ENCODE data around the gene PCDHGB4. TPM values are rescaled to one million over a fixed set of nuclear protein-coding genes. Genes with fewer than 3 reads are reported as not detected.
"Not testable (repeated sequence)": the region's sequence is repeated elsewhere in the genome, so short reads cannot be mapped to it uniquely, and the experiment has no call there.

Gene PCDHGB4
- total RNA-seq, 1 donor from 2014 or later, result 9.3 TPM

- DNase-seq (ENCODE audit: low read depth, low spot score), result not testable (repeated sequence)
Measured at GRCh38 chr5:141397756-141398551, 10.5 kb downstream of the PCDHGB4 start, which contains the start of gene PCDHGB5. Gene PCDHGB5 (plus strand): TSS chr5:141397947. CDS start chr5:141398128, 181 bp downstream.

GRCh38 chr5:141398608-141399007, 11.1 kb downstream of the PCDHGB4 start:
- DNase-seq (ENCODE audit: low read depth, low spot score), result no peak

- DNase-seq (ENCODE audit: low read depth, low spot score), result no peak
Measured at GRCh38 chr5:141399555-141400258, 12.2 kb downstream of the PCDHGB4 start.

GRCh38 chr5:141402553-141403243, 15.2 kb downstream of the PCDHGB4 start, which contains the start of gene PCDHGA9:
Gene PCDHGA9 (plus strand): TSS chr5:141402778. CDS start chr5:141402953, 175 bp downstream.
- no peak for DNase-seq (ENCODE audit: low read depth, low spot score)

GRCh38 chr5:141403387-141403786, 15.9 kb downstream of the PCDHGB4 start:
- DNase-seq (ENCODE audit: low read depth, low spot score), result no peak

GRCh38 chr5:141407790-141408505, 20.4 kb downstream of the PCDHGB4 start, which contains the start of gene PCDHGB6:
Gene PCDHGB6 (plus strand): TSS chr5:141408021. CDS start chr5:141408203, 182 bp downstream.
- DNase-seq (ENCODE audit: low read depth, low spot score), result not testable (repeated sequence)

GRCh38 chr5:141409598-141410306, 22.3 kb downstream of the PCDHGB4 start:
- no peak for DNase-seq (ENCODE audit: low read depth, low spot score)

GRCh38 chr5:141411575-141411974, 24.1 kb downstream of the PCDHGB4 start:
- DNase-seq (ENCODE audit: low read depth, low spot score), result no peak

GRCh38 chr5:141412854-141413539, 25.5 kb downstream of the PCDHGB4 start, which contains the start of gene PCDHGA10:
Gene PCDHGA10 (plus strand): TSS chr5:141412987. CDS start chr5:141413176, 189 bp downstream.
- DNase-seq (ENCODE audit: low read depth, low spot score), result no peak

GRCh38 chr5:141413540-141414069, 26.1 kb downstream of the PCDHGB4 start:
- no peak for DNase-seq (ENCODE audit: low read depth, low spot score)

GRCh38 chr5:141414548-141415274, 27.2 kb downstream of the PCDHGB4 start:
- not testable (repeated sequence) for DNase-seq (ENCODE audit: low read depth, low spot score)

GRCh38 chr5:141415275-141415618, 27.7 kb downstream of the PCDHGB4 start:
- not testable (repeated sequence) for DNase-seq (ENCODE audit: low read depth, low spot score)

GRCh38 chr5:141417494-141418172, 30.1 kb downstream of the PCDHGB4 start, which contains the start of gene PCDHGB7:
Gene PCDHGB7 (plus strand): TSS chr5:141417677. CDS start chr5:141417860, 183 bp downstream.
- DNase-seq (ENCODE audit: low read depth, low spot score), result peak; percentile 57

- no peak for DNase-seq (ENCODE audit: low read depth, low spot score)
Measured at GRCh38 chr5:141419074-141419880, 31.8 kb downstream of the PCDHGB4 start.

GRCh38 chr5:141420855-141421488, 33.5 kb downstream of the PCDHGB4 start, which contains the start of gene PCDHGA11:
Gene PCDHGA11 (plus strand): TSS chr5:141421051. CDS start chr5:141421228, 177 bp downstream.
- DNase-seq (ENCODE audit: low read depth, low spot score), result no peak

- DNase-seq (ENCODE audit: low read depth, low spot score), result no peak
Measured at GRCh38 chr5:141421489-141421855, 34.0 kb downstream of the PCDHGB4 start.
